Left colon (tissue), 2 donors: ENCODE data around the gene SOCS7. TPM values are rescaled to one million over a fixed set of nuclear protein-coding genes. Genes with fewer than 3 reads are reported as not detected.

ENCODE experiments used
- ATAC-seq: fragments of 200-7000 bp; cut with Tn5 transposase; one replicate; pipeline ENCODE4 v1.9.1; 2020; ENCODE audit warnings: mild to moderate bottlenecking, moderate library complexity
- DNase-seq, 2 donors: peaks; one replicate each; pipeline ENCODE4 v3.0.0-alpha.2; 2020
- intact Hi-C, 2 donors: fragments of 100-400 bp; cut with DNase I in 1 of 2; cut with micrococcal nuclease in 1 of 2; formaldehyde crosslinking; loops; one replicate each; pipeline versions ENCODE4 v1.11.2 to v1.14.0; 2022; cut with DNase I, micrococcal nuclease
- total RNA-seq, 2 donors: library from RNA; stranded (reverse); fragmentation: NEBNext Ultra II Directional; extraction: Animal tissue kit (Norgen Biotek cat#: 25700); gene quantifications; one replicate each; pipeline ENCODE4 v1.2.1, GENCODE V29; 2021
- donor health status: DM: no; HTN: no; CAD: no.
- donor health status: DM: yes; HTN: yes; CAD: no.

SOCS7 gene
- total RNA-seq, 2 donors from 2014 or later, result 11.3 to 12.6 TPM

- no peak for ATAC-seq
- DNase-seq, result no peak
- intact Hi-C loops, result no loop called here
These were observed 6.0 kb downstream of the SOCS7 start for GRCh38 chr17:38357486-38358123.

GRCh38 chr17:38358586-38359513 is 7.2 kb downstream of the SOCS7 start:
- intact Hi-C loops, result no loop called here
- no peak for DNase-seq
- ATAC-seq, result no peak

- intact Hi-C loops, result no loop called here
- DNase-seq (no peak), ATAC-seq (peak; percentile 85)
These were observed 10.2 kb downstream of the SOCS7 start for GRCh38 chr17:38361694-38362465.

GRCh38 chr17:38363016-38363415 is 11.4 kb downstream of the SOCS7 start:
- DNase-seq (no peak), ATAC-seq (no peak)
- intact Hi-C loops, result no loop called here

GRCh38 chr17:38364741-38365140 is 13.1 kb downstream of the SOCS7 start:
- ATAC-seq (no peak), DNase-seq (no peak)
- intact Hi-C loops, result no loop called here

GRCh38 chr17:38369124-38369886 is 17.7 kb downstream of the SOCS7 start:
- ATAC-seq (no peak), DNase-seq (no peak)
- intact Hi-C loops, result no loop called here

GRCh38 chr17:38379448-38379847 is 27.8 kb downstream of the SOCS7 start:
- intact Hi-C loops, result no loop called here
- ATAC-seq (no peak), DNase-seq (no peak)

GRCh38 chr17:38395090-38395489 is 43.4 kb downstream of the SOCS7 start:
- ATAC-seq, result no peak
- intact Hi-C loops, result no loop called here
- DNase-seq, result no peak

- DNase-seq, result no peak
- no peak for ATAC-seq
- intact Hi-C loops, result no loop called here
These were observed 45.6 kb downstream of the SOCS7 start for GRCh38 chr17:38397227-38397626.

- no peak for ATAC-seq
- intact Hi-C loops, result no loop called here
These were observed 48.6 kb downstream of the SOCS7 start for GRCh38 chr17:38400286-38400685.

GRCh38 chr17:38401459-38401858 is 49.8 kb downstream of the SOCS7 start:
- ATAC-seq (no peak), DNase-seq (no peak)
- intact Hi-C loops, result no loop called here

More at GRCh38 chr17:38400286-38400685, 48.6 kb downstream of the SOCS7 start:
- no peak for DNase-seq

GRCh38 chr17:38402897-38403296 is 51.3 kb downstream of the SOCS7 start:
- ATAC-seq (no peak), DNase-seq (no peak)
- intact Hi-C loops, result no loop called here

- ATAC-seq (peak; percentile 46), DNase-seq (no peak)
- intact Hi-C loops, result no loop called here
These were observed 51.8 kb downstream of the SOCS7 start for GRCh38 chr17:38403491-38403890.

GRCh38 chr17:38404174-38404943 is 52.7 kb downstream of the SOCS7 start:
- no peak for DNase-seq
- ATAC-seq, result no peak
- intact Hi-C loops, result no loop called here

GRCh38 chr17:38405654-38406053 is 54.0 kb downstream of the SOCS7 start:
- intact Hi-C loops, result no loop called here
- DNase-seq, result no peak
- no peak for ATAC-seq

GRCh38 chr17:38410201-38410600 is 58.6 kb downstream of the SOCS7 start:
- intact Hi-C loops, result no loop called here
- no peak for ATAC-seq
- DNase-seq, result no peak

GRCh38 chr17:38415250-38416194 is 63.9 kb downstream of the SOCS7 start:
- no peak for DNase-seq
- intact Hi-C loops, result loop anchor here (2.0 to 5.0 kb wide), 2 partner anchors 67 to 68 kb away; no protein-coding TSS in a partner anchor
- peak; percentile 39 for ATAC-seq
